Mesenchymal stem cell (in vitro differentiated cells and primary cell): ENCODE results near the gene CSRNP3.

Source experiments
- DNase-seq: peaks from one replicate; pipeline ENCODE4 v3.0.0-alpha.2; 2013
- H2AFZ ChIP-seq: one replicate; pipeline ENCODE4 v1.6.1; 2013; ENCODE audit warnings: low read depth, mild to moderate bottlenecking, control low read depth, inconsistent platforms, low read length, moderate library complexity
- H2AK5ac ChIP-seq: 2 replicates; pipeline ENCODE4 v1.6.1; 2013; ENCODE audit warnings: low read length, moderate library complexity, mild to moderate bottlenecking, inconsistent platforms; ENCODE audit not compliant: severe bottlenecking
- H2BK120ac ChIP-seq: one replicate; pipeline ENCODE4 v1.6.1; 2013; ENCODE audit warnings: low read depth, mild to moderate bottlenecking, inconsistent platforms, low read length, moderate library complexity
- H2BK12ac ChIP-seq, 2 experiments: one replicate each; pipeline ENCODE4 v1.6.1; 2013; ENCODE audit warnings: inconsistent platforms in 2 of 2, low read length in 2 of 2, mild to moderate bottlenecking in 2 of 2, moderate library complexity in 2 of 2, control low read depth in 1 of 2
- H2BK15ac ChIP-seq: one replicate; pipeline ENCODE4 v1.6.1; 2013; ENCODE audit warnings: mild to moderate bottlenecking, low read depth, inconsistent platforms; ENCODE audit not compliant: poor library complexity, severe bottlenecking
- H2BK5ac ChIP-seq: 2 replicates; pipeline ENCODE4 v1.6.1; 2013; ENCODE audit warnings: low read depth, mild to moderate bottlenecking, low read length, control low read depth, inconsistent platforms; ENCODE audit not compliant: poor library complexity, severe bottlenecking
- H3K14ac ChIP-seq, 2 experiments: one replicate each; pipeline ENCODE4 v1.6.1; 2013; ENCODE audit warnings: inconsistent platforms in 2 of 2, low read length in 2 of 2, control low read depth in 1 of 2, mild to moderate bottlenecking in 1 of 2, moderate library complexity in 1 of 2
- H3K18ac ChIP-seq, 2 experiments: one replicate each; pipeline ENCODE4 v1.6.1; 2013; ENCODE audit warnings: inconsistent platforms in 2 of 2, low read length in 2 of 2, control low read depth in 1 of 2, low read depth in 1 of 2, mild to moderate bottlenecking in 1 of 2
- H3K23ac ChIP-seq, 2 experiments: one replicate each; pipeline ENCODE4 v1.6.1; 2013; ENCODE audit warnings: inconsistent platforms in 2 of 2, low read length in 2 of 2, mild to moderate bottlenecking in 2 of 2, moderate library complexity in 2 of 2, control low read depth in 1 of 2
- H3K27ac ChIP-seq: 2 replicates; pipeline ENCODE4 v1.5.1; 2013; ENCODE audit warnings: mild to moderate bottlenecking, moderate library complexity, low read length, control low read depth, inconsistent platforms; ENCODE audit not compliant: poor library complexity, severe bottlenecking
- H3K27me3 ChIP-seq, 2 experiments: 2 replicates each; pipeline versions ENCODE4 v1.6.1 to v1.7.0; 2013; ENCODE audit warnings: low read length in 2 of 2, mild to moderate bottlenecking in 2 of 2, moderate library complexity in 2 of 2, control low read depth in 1 of 2, inconsistent platforms in 1 of 2; ENCODE audit not compliant: control insufficient read depth in 1 of 2, insufficient read depth in 1 of 2
- H3K36me3 ChIP-seq, 2 experiments: 2 replicates each; pipeline versions ENCODE4 v1.6.1 to v1.7.0; 2013; ENCODE audit warnings: low read length in 2 of 2, control low read depth in 1 of 2, inconsistent platforms in 1 of 2, low read depth in 1 of 2, mild to moderate bottlenecking in 1 of 2; ENCODE audit not compliant: insufficient read depth in 2 of 2, control insufficient read depth in 1 of 2
- H3K4ac ChIP-seq, 2 experiments: one replicate each; pipeline ENCODE4 v1.6.1; 2013; ENCODE audit warnings: inconsistent platforms in 2 of 2, low read length in 2 of 2, mild to moderate bottlenecking in 2 of 2, moderate library complexity in 2 of 2, control low read depth in 1 of 2, low read depth in 1 of 2
- H3K4me1 ChIP-seq: 2 replicates; pipeline ENCODE4 v1.6.1; 2013; ENCODE audit warnings: low read depth, low read length, control low read depth; ENCODE audit not compliant: control insufficient read depth, insufficient read depth
- H3K4me2 ChIP-seq: 2 replicates; pipeline ENCODE4 v1.6.1; 2013; ENCODE audit warnings: low read length, mild to moderate bottlenecking, inconsistent platforms; ENCODE audit not compliant: poor library complexity, severe bottlenecking
- H3K4me3 ChIP-seq, 2 experiments: 2 replicates each; pipeline versions ENCODE4 v1.5.1 to v1.7.0; 2013; ENCODE audit warnings: low read length in 2 of 2, mild to moderate bottlenecking in 2 of 2, control low read depth in 1 of 2, low read depth in 1 of 2; ENCODE audit not compliant: insufficient read depth in 1 of 2
- H3K79me1 ChIP-seq: replicated peaks from 2 replicates; pipeline ENCODE4 v1.6.1; 2013; ENCODE audit warnings: mild to moderate bottlenecking, control low read depth, low read length, inconsistent platforms; ENCODE audit not compliant: poor library complexity, severe bottlenecking
- H3K9ac ChIP-seq: 2 replicates; pipeline ENCODE4 v1.7.0; 2013; ENCODE audit warnings: mild to moderate bottlenecking, low read length, moderate library complexity
- H3K9me3 ChIP-seq: 2 replicates; pipeline ENCODE4 v1.7.0; 2013; ENCODE audit warnings: mild to moderate bottlenecking, low read length; ENCODE audit not compliant: control insufficient read depth
- H4K8ac ChIP-seq: one replicate; pipeline ENCODE4 v1.6.1; 2013; ENCODE audit warnings: inconsistent platforms, mild to moderate bottlenecking, low read length, moderate library complexity
- H4K91ac ChIP-seq: one replicate; pipeline ENCODE4 v1.6.1; 2013; ENCODE audit warnings: mild to moderate bottlenecking, low read length, inconsistent platforms
- WGBS: methylation state at CpG from one replicate; pipeline ENCODE4 v1.1.7; 2013; ENCODE audit warnings: mixed read lengths; 5-methylcytosine and 5-hydroxymethylcytosine counted together

The CSRNP3 gene

GRCh38 chr2:165443511-165443910, 26.0 kb upstream of the CSRNP3 start:
- no peak overlapping the region for H3K18ac ChIP-seq
- no peak overlapping the region for H2BK12ac ChIP-seq
- no peak overlapping the region for H3K9ac ChIP-seq
- H3K36me3 ChIP-seq, result no peaks in the 10 kb centered on the region
- no peaks in the 10 kb centered on the region for H3K79me1 ChIP-seq
- no peak overlapping the region for H3K4me3 ChIP-seq
- no peaks in the 10 kb centered on the region for H3K27me3 ChIP-seq
- no peak overlapping the region for H3K23ac ChIP-seq
- no peak overlapping the region for H3K27ac ChIP-seq
- no peak overlapping the region for H3K4me2 ChIP-seq
- 100% methylated on average over 1 of the region's 1 CpG for WGBS
- H2AFZ ChIP-seq, result no peak overlapping the region
- no peak overlapping the region for H2BK15ac ChIP-seq
- H4K91ac ChIP-seq, result no peak overlapping the region
- H3K14ac ChIP-seq, result no peak overlapping the region
- H4K8ac ChIP-seq, result no peak overlapping the region
- DNase-seq, result no peak
- H3K4ac ChIP-seq, result no peak overlapping the region
- H3K4me1 ChIP-seq, result no peaks in the 10 kb centered on the region
- no peaks in the 10 kb centered on the region for H3K9me3 ChIP-seq
- no peak overlapping the region for H2BK120ac ChIP-seq
- H2AK5ac ChIP-seq, result no peak overlapping the region
- no peak overlapping the region for H2BK5ac ChIP-seq

DNA sequence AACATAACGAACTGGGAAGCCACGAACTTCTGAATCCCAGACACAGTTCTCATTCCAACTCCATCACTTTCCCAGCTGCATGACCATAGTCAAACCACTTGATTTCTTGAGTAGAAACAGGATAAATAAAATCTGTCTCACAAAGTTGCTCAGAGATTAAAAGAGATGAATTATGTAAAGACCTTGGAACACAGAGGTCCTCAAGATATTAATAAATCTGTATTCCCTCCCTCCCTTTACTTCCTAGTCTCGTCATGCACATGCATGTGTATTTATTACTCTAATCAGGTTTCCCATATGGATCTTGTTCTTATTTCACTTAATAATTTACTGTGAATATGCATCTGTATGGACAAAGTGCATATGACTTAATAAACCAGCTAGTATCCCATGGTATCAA, 21.1 kb upstream of the CSRNP3 start:
- 66% methylated on average over 3 of the region's 3 CpGs for WGBS
- H4K8ac ChIP-seq, result no peak overlapping the region
- no peak overlapping the region for H2BK15ac ChIP-seq
- no peak overlapping the region for H2AK5ac ChIP-seq
- H2BK12ac ChIP-seq, result no peak overlapping the region
- no peaks in the 10 kb centered on the region for H3K4me1 ChIP-seq
- no peak overlapping the region for H3K18ac ChIP-seq
- no peak overlapping the region for H3K23ac ChIP-seq
- no peak overlapping the region for H3K4me2 ChIP-seq
- no peak overlapping the region for H3K14ac ChIP-seq
- H3K27ac ChIP-seq, result no peak overlapping the region
- H3K4ac ChIP-seq, result no peak overlapping the region
- no peak overlapping the region for H2BK5ac ChIP-seq
- no peaks in the 10 kb centered on the region for H3K36me3 ChIP-seq
- H2AFZ ChIP-seq, result no peak overlapping the region
- H3K4me3 ChIP-seq, result no peak overlapping the region
- H3K9ac ChIP-seq, result no peak overlapping the region
- no peak overlapping the region for H4K91ac ChIP-seq
- DNase-seq, result no peak
- no peaks in the 10 kb centered on the region for H3K9me3 ChIP-seq
- no peak overlapping the region for H2BK120ac ChIP-seq
- H3K79me1 ChIP-seq, result no peaks in the 10 kb centered on the region
- H3K27me3 ChIP-seq, result no peaks in the 10 kb centered on the region

GRCh38 chr2:165450156-165450555, 19.3 kb upstream of the CSRNP3 start:
- Histone ChIP-seq H3K9ac (no peak overlapping the region), H2BK5ac (no peak overlapping the region)
- no CpG with 5 or more reads among the region's 1 CpG for WGBS

DNA sequence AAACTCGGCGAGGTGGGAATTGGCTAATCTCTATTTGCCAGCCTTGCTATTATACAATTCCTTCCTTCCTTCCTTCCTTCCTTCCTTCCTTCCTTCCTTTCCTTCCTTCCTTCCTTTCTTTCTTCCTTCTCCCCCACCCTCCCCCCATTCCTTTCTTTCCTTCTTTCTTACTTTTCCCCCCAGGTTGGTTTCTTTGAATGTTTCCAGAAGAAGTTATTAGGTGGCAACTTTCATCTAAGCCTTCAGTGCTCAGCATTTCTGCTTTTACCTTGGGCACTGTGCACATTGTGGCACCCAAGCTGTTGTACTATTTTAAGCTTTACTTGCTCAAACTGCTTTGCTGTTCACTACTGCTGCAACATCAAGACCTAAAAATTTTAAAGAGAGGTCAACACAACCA, 17.2 kb upstream of the CSRNP3 start:
- Histone ChIP-seq H2BK12ac (no peak overlapping the region), H2AK5ac (no peak overlapping the region), H3K23ac (no peak overlapping the region), H2BK5ac (no peak overlapping the region), H3K9ac (no peak overlapping the region), H3K4ac (no peak overlapping the region), H4K91ac (no peak overlapping the region), H3K36me3 (no peaks in the 10 kb centered on the region), H3K14ac (no peak overlapping the region), H3K27ac (no peak overlapping the region), H3K4me2 (no peak overlapping the region), H3K4me3 (no peak overlapping the region), H3K18ac (no peak overlapping the region), H3K4me1 (no peaks in the 10 kb centered on the region), H2BK120ac (no peak overlapping the region), H3K79me1 (no peaks in the 10 kb centered on the region), H3K9me3 (no peaks in the 10 kb centered on the region), H4K8ac (no peak overlapping the region), H2AFZ (no peak overlapping the region), H2BK15ac (no peak overlapping the region), H3K27me3 (no peaks in the 10 kb centered on the region)
- DNase-seq, result no peak
- WGBS, result 98% methylated on average over 2 of the region's 2 CpGs

More at GRCh38 chr2:165450156-165450555, 19.3 kb upstream of the CSRNP3 start:
- Histone ChIP-seq H2BK120ac (no peak overlapping the region), H3K36me3 (no peaks in the 10 kb centered on the region), H3K27ac (no peak overlapping the region), H3K4ac (no peak overlapping the region), H3K4me1 (no peaks in the 10 kb centered on the region), H3K23ac (no peak overlapping the region), H3K14ac (no peak overlapping the region), H3K18ac (no peak overlapping the region), H3K4me3 (no peak overlapping the region), H3K79me1 (no peaks in the 10 kb centered on the region), H2AFZ (no peak overlapping the region), H2BK12ac (no peak overlapping the region), H4K91ac (no peak overlapping the region), H3K9me3 (no peaks in the 10 kb centered on the region), H3K4me2 (no peak overlapping the region), H2AK5ac (no peak overlapping the region), H2BK15ac (no peak overlapping the region), H3K27me3 (no peaks in the 10 kb centered on the region), H4K8ac (no peak overlapping the region)
- no peak for DNase-seq
